SHP77 treated with DMSO at 0.1 percent for 48 hours (cell line): ENCODE data around the gene SERINC4.
A peak's percentile ranks its signal among the peaks of the same experiment; 100 is the strongest.
"Not testable (repeated sequence)": the region's sequence is repeated elsewhere in the genome, so short reads cannot be mapped to it uniquely, and the experiment has no call there.

Experiments used
- DNase-seq: peaks from one replicate; lab custom pipeline; 2025; lab: John Stamatoyannopoulos, UW

The SERINC4 gene

DNA sequence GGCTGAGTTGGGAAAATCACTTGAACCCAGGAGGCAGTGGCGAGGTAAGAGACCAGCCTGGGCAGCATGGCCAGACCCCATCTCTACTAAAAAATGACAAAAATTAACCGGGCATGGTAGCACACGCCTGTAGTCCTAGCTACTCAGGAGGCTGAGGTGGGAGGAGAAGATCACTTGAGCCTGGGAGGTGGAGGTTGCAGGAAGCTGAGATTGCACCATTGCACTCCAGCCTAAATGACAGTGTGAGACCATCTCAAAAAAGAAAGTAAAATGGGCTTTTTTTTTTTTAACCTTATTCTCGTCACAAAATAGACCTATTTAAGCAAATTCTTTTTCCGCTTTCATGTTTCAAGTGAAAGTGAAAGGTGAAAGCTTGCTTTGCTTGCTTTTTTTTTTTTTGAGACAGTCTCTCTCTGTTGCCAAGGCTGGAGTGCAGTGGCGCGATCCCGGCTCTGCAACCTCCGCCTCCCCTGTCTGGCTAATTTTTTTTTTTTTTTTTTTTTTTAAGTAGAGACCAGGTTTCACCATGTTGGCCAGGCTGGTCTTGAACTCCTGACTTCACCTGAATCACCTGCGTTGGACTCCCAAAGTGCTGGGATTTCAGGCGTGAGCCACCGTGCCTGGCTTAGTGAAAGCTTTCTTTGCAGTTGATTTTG, 50.2 kb downstream of the SERINC4 start:
- no peak for DNase-seq

DNA sequence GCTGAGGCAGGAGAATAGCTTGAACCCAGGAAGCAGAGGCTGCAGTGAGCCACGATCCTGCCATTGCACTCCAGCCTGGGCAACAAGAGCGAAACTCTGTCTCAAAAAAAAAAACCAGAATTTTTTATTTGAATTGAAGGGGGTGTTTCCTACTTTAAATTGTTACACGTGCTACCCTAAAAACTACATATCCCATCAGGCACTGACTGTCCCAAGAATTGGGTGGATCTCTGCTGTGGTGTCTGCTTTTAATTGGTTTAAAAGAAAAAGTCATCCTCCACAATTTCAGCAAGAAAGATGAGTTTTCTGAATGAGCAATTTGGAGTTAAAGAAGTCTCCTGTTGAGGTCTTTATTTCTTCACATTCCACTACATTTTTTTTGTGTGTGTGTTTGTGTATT, 51.6 kb downstream of the SERINC4 start:
- DNase-seq: no peak

DNA sequence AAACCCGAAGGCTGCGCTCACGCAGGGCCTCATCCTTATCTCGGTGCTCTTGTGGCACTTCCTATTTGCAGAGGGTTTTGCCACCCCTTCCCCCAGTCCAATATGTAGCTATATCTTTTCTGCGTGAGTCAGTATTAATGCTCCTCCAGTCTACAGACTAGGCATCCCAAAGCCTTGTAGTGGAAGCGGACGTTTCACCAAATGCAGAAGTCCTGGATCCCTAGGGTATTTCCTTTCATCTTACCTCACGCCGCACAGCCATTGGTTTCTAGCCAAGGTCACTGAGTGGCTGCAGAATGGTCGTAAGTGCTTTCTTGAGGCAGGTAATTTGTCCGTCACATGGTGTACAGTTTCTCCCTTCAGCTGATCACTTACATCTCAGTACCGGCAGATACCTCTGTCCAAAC, 53.1 kb downstream of the SERINC4 start:
- not testable (repeated sequence) for DNase-seq

DNA sequence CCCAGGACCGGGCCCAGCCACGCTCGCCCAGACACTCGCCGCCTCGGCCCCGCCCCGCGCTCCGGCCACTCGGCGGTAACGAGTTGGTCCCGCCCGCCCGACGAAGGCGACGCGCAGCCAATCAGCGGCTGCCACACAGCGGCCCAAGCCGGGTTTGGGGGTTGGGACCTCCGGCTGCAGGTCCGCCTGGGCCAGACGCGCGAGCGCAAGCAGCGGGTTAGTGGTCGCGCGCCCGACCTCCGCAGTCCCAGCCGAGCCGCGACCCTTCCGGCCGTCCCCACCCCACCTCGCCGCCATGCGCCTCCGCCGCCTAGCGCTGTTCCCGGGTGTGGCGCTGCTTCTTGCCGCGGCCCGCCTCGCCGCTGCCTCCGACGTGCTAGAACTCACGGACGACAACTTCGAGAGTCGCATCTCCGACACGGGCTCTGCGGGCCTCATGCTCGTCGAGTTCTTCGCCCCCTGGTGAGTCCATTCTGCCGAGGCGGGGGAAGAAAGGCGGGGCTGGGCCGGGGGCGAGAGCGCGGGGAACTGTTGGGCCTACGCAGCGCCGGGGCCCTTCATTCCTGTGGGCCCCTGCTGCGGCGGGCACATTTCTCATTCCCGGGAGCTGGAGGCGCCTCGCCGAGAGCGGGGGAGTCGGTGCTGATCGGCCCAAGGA, 53.6 kb downstream of the SERINC4 start, which contains the start of gene PDIA3:
Gene PDIA3, plus strand, starts transcription at position 194 of the 658 bp plus-strand sequence. Its CDS starts 102 bp downstream, at position 296.
- DNase-seq: peak; percentile 55
